Measurements from ENCODE around the gene SUN2. TPM values are rescaled to one million over a fixed set of nuclear protein-coding genes. Genes with fewer than 3 reads are reported as not detected.

Gene SUN2
- total RNA-seq, 6 experiments from 2014 or later: 90.4 to 104 (median 100.0) TPM

GRCh38 chr22:38776086-38776485, 20.3 kb upstream of the SUN2 start:
- no peak for DNase-seq
- Mint-ChIP-seq H3K4me3 (no peak overlapping the region), H3K9me3 (no peaks in the 10 kb centered on the region), H3K36me3 (ENCODE audit: low read depth) (no peaks in the 10 kb centered on the region), H3K27me3 (ENCODE audit: insufficient read depth) (peaks cover 1% of the 10 kb centered on the region; the same call in 1 of the 2 replicates), H3K27ac (no peak overlapping the region), H3K4me1 (ENCODE audit: low read depth) (0 out of 2 replicates have a peak, but pooled peaks cover 6% of the 10 kb centered on the region)
- no peak for TF ChIP-seq CTCF (IDR thresholded peaks at IDR 0.05)

GRCh38 chr22:38775656-38776055, 19.9 kb upstream of the SUN2 start:
- no peaks in the 10 kb centered on the region for H3K9me3 Mint-ChIP-seq
- no peak for DNase-seq
- H3K4me1 Mint-ChIP-seq (ENCODE audit: low read depth): 0 out of 2 replicates have a peak, but pooled peaks cover 6% of the 10 kb centered on the region
- peaks cover 1% of the 10 kb centered on the region; the same call in 1 of the 2 replicates for H3K27me3 Mint-ChIP-seq (ENCODE audit: insufficient read depth)
- no peak for TF ChIP-seq CTCF (IDR thresholded peaks at IDR 0.05)
- no peaks in the 10 kb centered on the region for H3K36me3 Mint-ChIP-seq (ENCODE audit: low read depth)
- no peak overlapping the region for H3K4me3 Mint-ChIP-seq
- H3K27ac Mint-ChIP-seq: no peak overlapping the region

- no peak for DNase-seq
- no peak overlapping the region for H3K4me3 Mint-ChIP-seq
- no peak overlapping the region for H3K27ac Mint-ChIP-seq
- no peaks in the 10 kb centered on the region for H3K9me3 Mint-ChIP-seq
- peaks cover 1% of the 10 kb centered on the region; the same call in 1 of the 2 replicates for H3K27me3 Mint-ChIP-seq (ENCODE audit: insufficient read depth)
- H3K4me1 Mint-ChIP-seq (ENCODE audit: low read depth): 0 out of 2 replicates have a peak, but pooled peaks cover 6% of the 10 kb centered on the region
- no peaks in the 10 kb centered on the region for H3K36me3 Mint-ChIP-seq (ENCODE audit: low read depth)
- TF ChIP-seq CTCF (IDR thresholded peaks at IDR 0.05): no peak
Observed at GRCh38 chr22:38774496-38775166, 18.8 kb upstream of the SUN2 start.

- no peak for DNase-seq
- no peaks in the 10 kb centered on the region for H3K9me3 Mint-ChIP-seq
- no peak overlapping the region for H3K27ac Mint-ChIP-seq
- no peak for TF ChIP-seq CTCF (IDR thresholded peaks at IDR 0.05)
- no peaks in the 10 kb centered on the region for H3K36me3 Mint-ChIP-seq (ENCODE audit: low read depth)
- no peak overlapping the region for H3K4me3 Mint-ChIP-seq
- H3K4me1 Mint-ChIP-seq (ENCODE audit: low read depth): 0 out of 2 replicates have a peak, but pooled peaks cover 6% of the 10 kb centered on the region
- H3K27me3 Mint-ChIP-seq (ENCODE audit: insufficient read depth): peaks cover 1% of the 10 kb centered on the region; the same call in 1 of the 2 replicates
Observed at GRCh38 chr22:38773363-38773946, 17.7 kb upstream of the SUN2 start.

- Mint-ChIP-seq H3K4me3 (no peak overlapping the region; the same call in 1 of the 2 replicates), H3K27me3 (ENCODE audit: insufficient read depth) (peaks cover 1% of the 10 kb centered on the region; the same call in 1 of the 2 replicates), H3K4me1 (ENCODE audit: low read depth) (0 out of 2 replicates have a peak, but pooled peaks cover 6% of the 10 kb centered on the region), H3K9me3 (no peaks in the 10 kb centered on the region), H3K27ac (no peak overlapping the region), H3K36me3 (ENCODE audit: low read depth) (no peaks in the 10 kb centered on the region)
- DNase-seq: no peak
- TF ChIP-seq CTCF (IDR thresholded peaks at IDR 0.05): no peak
Observed at GRCh38 chr22:38772623-38772873, 16.8 kb upstream of the SUN2 start.
